ENCODE measurements around the gene FGGY. TPM values are rescaled to one million over a fixed set of nuclear protein-coding genes. Genes with fewer than 3 reads are reported as not detected.

Gene FGGY
- total and polyA plus RNA-seq, 5 experiments from 2014 or later, result 5.7 to 11.1 (median 6.4) TPM

- H3K9me3 Mint-ChIP-seq, result no peaks in the 10 kb centered on the region
- peak; percentile 40 to 80 (median 66) for DNase-seq
- H3K4me3 Mint-ChIP-seq, result peak overlapping the region in 2 of 10 donors; percentile 62 to 64
- no peaks in the 10 kb centered on the region for H3K27me3 Mint-ChIP-seq
- POLR2A ChIA-PET, result no interaction called here
- peaks cover 2 to 7% (median 3%) of the 10 kb centered on the region in 4 donors for H3K4me1 Mint-ChIP-seq
- H3K36me3 Mint-ChIP-seq, result peaks cover 0 to 4% (median 4%) of the 10 kb centered on the region in 3 donors
- H3K27ac Mint-ChIP-seq, result peak overlapping the region in 2 of 10 donors; percentile 3 to 30
- peak; percentile 74 to 82 for ATAC-seq
These were observed 462.4 kb downstream of the FGGY start for GRCh38 chr1:59759156-59759925.

- Mint-ChIP-seq H3K9me3 (no peaks in the 10 kb centered on the region), H3K4me3 (no peak overlapping the region), H3K27me3 (no peaks in the 10 kb centered on the region), H3K36me3 (peaks cover 0 to 4% (median 4%) of the 10 kb centered on the region in 3 donors), H3K4me1 (peaks cover 2 to 7% (median 3%) of the 10 kb centered on the region in 4 donors), H3K27ac (no peak overlapping the region)
- DNase-seq (no peak), ATAC-seq (no peak)
- POLR2A ChIA-PET, result interaction anchor here (0.6 kb wide), 1 partner anchor 27 kb away, joined by 3 read pairs; no protein-coding TSS in a partner anchor
These were observed 464.5 kb downstream of the FGGY start for GRCh38 chr1:59761443-59761842.

GRCh38 chr1:59763418-59763817 lies 466.5 kb downstream of the FGGY start:
- Mint-ChIP-seq H3K4me3 (no peak overlapping the region), H3K27ac (no peak overlapping the region), H3K36me3 (peaks cover 0 to 4% (median 4%) of the 10 kb centered on the region in 3 donors), H3K4me1 (peaks cover 2 to 7% (median 3%) of the 10 kb centered on the region in 4 donors), H3K27me3 (no peaks in the 10 kb centered on the region), H3K9me3 (no peaks in the 10 kb centered on the region)
- no peak for DNase-seq
- POLR2A ChIA-PET, result no interaction called here
- no peak for ATAC-seq

GRCh38 chr1:59765011-59765730 lies 468.3 kb downstream of the FGGY start:
- DNase-seq, result no peak
- Mint-ChIP-seq H3K9me3 (no peaks in the 10 kb centered on the region), H3K27me3 (no peaks in the 10 kb centered on the region), H3K4me3 (no peak overlapping the region), H3K36me3 (peaks cover 0 to 4% (median 4%) of the 10 kb centered on the region in 3 donors), H3K4me1 (no peaks in the 10 kb centered on the region), H3K27ac (no peak overlapping the region)
- POLR2A ChIA-PET, result no interaction called here
- no peak for ATAC-seq

GRCh38 chr1:59766227-59766855 lies 469.4 kb downstream of the FGGY start:
- ATAC-seq (no peak), DNase-seq (no peak)
- Mint-ChIP-seq H3K9me3 (no peaks in the 10 kb centered on the region), H3K4me3 (no peak overlapping the region), H3K4me1 (no peaks in the 10 kb centered on the region), H3K27me3 (no peaks in the 10 kb centered on the region), H3K36me3 (peaks cover 0 to 4% (median 4%) of the 10 kb centered on the region in 3 donors), H3K27ac (no peak overlapping the region)
- POLR2A ChIA-PET, result no interaction called here

- no peak overlapping the region for H3K27ac Mint-ChIP-seq
- H3K4me1 Mint-ChIP-seq, result no peaks in the 10 kb centered on the region
- POLR2A ChIA-PET, result interaction anchor here (0.7 kb wide), 1 partner anchor 10 kb away, joined by 5 read pairs; no protein-coding TSS in a partner anchor
- H3K27me3 Mint-ChIP-seq, result peaks cover 0 to 2% (median 0%) of the 10 kb centered on the region in 5 donors
- no peak overlapping the region for H3K4me3 Mint-ChIP-seq
- H3K36me3 Mint-ChIP-seq, result peaks cover 0 to 4% (median 4%) of the 10 kb centered on the region in 3 donors
- DNase-seq (no peak), ATAC-seq (no peak)
- no peaks in the 10 kb centered on the region for H3K9me3 Mint-ChIP-seq
These were observed 470.2 kb downstream of the FGGY start for GRCh38 chr1:59767119-59767518.

GRCh38 chr1:59768792-59769735 lies 472.2 kb downstream of the FGGY start:
- peaks cover 0 to 2% (median 0%) of the 10 kb centered on the region in 5 donors for H3K27me3 Mint-ChIP-seq
- DNase-seq (no peak), ATAC-seq (no peak)
- no peak overlapping the region for H3K4me3 Mint-ChIP-seq
- no peak overlapping the region for H3K27ac Mint-ChIP-seq
- H3K4me1 Mint-ChIP-seq, result no peaks in the 10 kb centered on the region
- H3K36me3 Mint-ChIP-seq, result no peaks in the 10 kb centered on the region
- H3K9me3 Mint-ChIP-seq, result no peaks in the 10 kb centered on the region
- POLR2A ChIA-PET, result no interaction called here

- Mint-ChIP-seq H3K4me3 (no peak overlapping the region), H3K4me1 (no peaks in the 10 kb centered on the region), H3K27me3 (peaks cover 0 to 2% (median 0%) of the 10 kb centered on the region in 5 donors), H3K27ac (no peak overlapping the region), H3K9me3 (no peaks in the 10 kb centered on the region), H3K36me3 (no peaks in the 10 kb centered on the region)
- no peak for DNase-seq
- POLR2A ChIA-PET, result no interaction called here
- no peak for ATAC-seq
These were observed 472.8 kb downstream of the FGGY start for GRCh38 chr1:59769736-59770095.

- no peak overlapping the region for H3K27ac Mint-ChIP-seq
- ATAC-seq, result no peak
- no peaks in the 10 kb centered on the region for H3K4me1 Mint-ChIP-seq
- H3K9me3 Mint-ChIP-seq, result no peaks in the 10 kb centered on the region
- POLR2A ChIA-PET, result no interaction called here
- peaks cover 0 to 2% (median 0%) of the 10 kb centered on the region in 5 donors for H3K27me3 Mint-ChIP-seq
- H3K36me3 Mint-ChIP-seq, result no peaks in the 10 kb centered on the region
- DNase-seq, result no peak
- no peak overlapping the region for H3K4me3 Mint-ChIP-seq
These were observed 474.5 kb downstream of the FGGY start for GRCh38 chr1:59771361-59771760.

GRCh38 chr1:59775480-59775879 lies 478.6 kb downstream of the FGGY start:
- Mint-ChIP-seq H3K27me3 (peaks cover 0 to 5% (median 0%) of the 10 kb centered on the region in 5 donors), H3K4me1 (no peaks in the 10 kb centered on the region), H3K36me3 (no peaks in the 10 kb centered on the region), H3K4me3 (no peak overlapping the region), H3K27ac (no peak overlapping the region), H3K9me3 (no peaks in the 10 kb centered on the region)
- POLR2A ChIA-PET, result no interaction called here
- DNase-seq, result no peak
- no peak for ATAC-seq

GRCh38 chr1:59776960-59777852 lies 480.3 kb downstream of the FGGY start:
- H3K4me1 Mint-ChIP-seq, result no peaks in the 10 kb centered on the region
- H3K4me3 Mint-ChIP-seq, result no peak overlapping the region
- no peaks in the 10 kb centered on the region for H3K9me3 Mint-ChIP-seq
- H3K27me3 Mint-ChIP-seq, result peaks cover 0 to 5% (median 0%) of the 10 kb centered on the region in 5 donors
- no peak overlapping the region for H3K27ac Mint-ChIP-seq
- no peak for ATAC-seq
- H3K36me3 Mint-ChIP-seq, result no peaks in the 10 kb centered on the region
- POLR2A ChIA-PET, result interaction anchor here (0.5 kb wide), 1 partner anchor 10 kb away, joined by 5 read pairs; no protein-coding TSS in a partner anchor
- DNase-seq, result no peak

Measured in naive thymus-derived CD8-positive, alpha-beta T cell (primary cell).